Measurements from ENCODE around the gene EFNA5. TPM values are rescaled to one million over a fixed set of nuclear protein-coding genes. Genes with fewer than 3 reads are reported as not detected.

The EFNA5 gene
- total and polyA plus RNA-seq, 10 of the 15 experiments (the other 5 are each of a cell fraction or from before 2014, with no cell fraction given): 0.19 to 12.6 (median 3.9) TPM

- TF ChIP-seq CBFB (IDR thresholded peaks at IDR 0.05; ENCODE audit: low read depth): peak; percentile 89
- TF ChIP-seq, protein P1, sequence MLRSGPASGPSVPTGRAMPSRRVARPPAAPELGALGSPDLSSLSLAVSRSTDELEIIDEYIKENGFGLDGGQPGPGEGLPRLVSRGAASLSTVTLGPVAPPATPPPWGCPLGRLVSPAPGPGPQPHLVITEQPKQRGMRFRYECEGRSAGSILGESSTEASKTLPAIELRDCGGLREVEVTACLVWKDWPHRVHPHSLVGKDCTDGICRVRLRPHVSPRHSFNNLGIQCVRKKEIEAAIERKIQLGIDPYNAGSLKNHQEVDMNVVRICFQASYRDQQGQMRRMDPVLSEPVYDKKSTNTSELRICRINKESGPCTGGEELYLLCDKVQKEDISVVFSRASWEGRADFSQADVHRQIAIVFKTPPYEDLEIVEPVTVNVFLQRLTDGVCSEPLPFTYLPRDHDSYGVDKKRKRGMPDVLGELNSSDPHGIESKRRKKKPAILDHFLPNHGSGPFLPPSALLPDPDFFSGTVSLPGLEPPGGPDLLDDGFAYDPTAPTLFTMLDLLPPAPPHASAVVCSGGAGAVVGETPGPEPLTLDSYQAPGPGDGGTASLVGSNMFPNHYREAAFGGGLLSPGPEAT (IDR thresholded peaks at IDR 0.05; ENCODE audit: low read depth): peak; percentile 87
- TF ChIP-seq SMAD1 (IDR thresholded peaks at IDR 0.05; ENCODE audit: low read depth, partially characterized antibody): no peak
- TF ChIP-seq BHLHE40 (IDR thresholded peaks at IDR 0.05; ENCODE audit: borderline replicate concordance in 1 of 2, low read depth in 2 of 2, low read length in 1 of 2): peak; percentile 73 to 78
- peak; percentile 79 for TF ChIP-seq ZNF24 (IDR thresholded peaks at IDR 0.05)
- no peak for TF ChIP-seq WRNIP1 (IDR thresholded peaks at IDR 0.05; ENCODE audit: borderline replicate concordance, low read depth, low read length)
- no peak for TF ChIP-seq GABPA (IDR thresholded peaks at IDR 0.05; ENCODE audit: low read depth)
Observed at GRCh38 chr5:107389130-107389774, 281.5 kb downstream of the EFNA5 start (continued).

- in situ Hi-C loops (cut with MboI) (no loop called here), intact Hi-C loops (cut with micrococcal nuclease; ENCODE audit: unreplicated experiment) (loop anchor here (1.0 to 10.0 kb wide), 5 partner anchors 23 to 426 kb away; no protein-coding TSS in a partner anchor)
- Histone ChIP-seq H3K9me3 (replicated peaks; ENCODE audit: control insufficient read depth, insufficient read depth, low read length) (no peaks in the 10 kb centered on the region; the same call in 2 of the 3 replicates), H3K79me2 (ENCODE audit: control insufficient read depth, insufficient read depth, low read length) (no peaks in the 10 kb centered on the region), H3K9ac (ENCODE audit: control insufficient read depth, insufficient read depth, low read length) (peak overlapping the region; percentile 18), H4K20me1 (ENCODE audit: control insufficient read depth, insufficient read depth) (no peaks in the 10 kb centered on the region), H3K4me1 (ENCODE audit: control insufficient read depth, insufficient read depth, low read length) (peaks cover 22% of the 10 kb centered on the region), H3K27me3 (replicated peaks in 1 of 2; ENCODE audit: control insufficient read depth in 2 of 2, insufficient read depth in 2 of 2, low read length in 1 of 2) (no peaks in the 10 kb centered on the region), H3K36me3 (ENCODE audit: control insufficient read depth in 2 of 2, insufficient read depth in 2 of 2, low read length in 1 of 2) (no peaks in the 10 kb centered on the region), H2AFZ (ENCODE audit: control insufficient read depth, low read depth, low read length) (no peak overlapping the region; the same call in 1 of the 2 replicates), H3K27ac (ENCODE audit: control insufficient read depth, insufficient read depth) (peak overlapping the region; percentile 69), H3K4me2 (ENCODE audit: control insufficient read depth, insufficient read depth) (peak overlapping the region; percentile 95), H3K4me3 (peak overlapping the region; percentile 43)
- 28% methylated on average over 8 of the region's 8 CpGs for WGBS (ENCODE audit: insufficient coverage, insufficient replicate concordance, low lambda C conversion rate, missing lambda C conversion rate)
- ATAC-seq: peak; percentile 81
- peak; percentile 57 for DNase-seq (ENCODE audit: low read depth, low spot score)
- RAD21 ChIA-PET (ENCODE audit: unreplicated experiment): interaction anchor here (0.6 to 6.3 kb wide), 16 partner anchors 8 to 184 kb away, joined by 3 to 44 read pairs (median 4); no protein-coding TSS in a partner anchor
- CTCF ChIA-PET: interaction anchor here (0.8 to 5.5 kb wide), 10 partner anchors 8 to 184 kb away, joined by 3 to 33 read pairs (median 4); no protein-coding TSS in a partner anchor
- POLR2A ChIA-PET: interaction anchor here (0.8 to 1.3 kb wide), 5 partner anchors 23 to 179 kb away, joined by 3 to 4 read pairs (median 3); no protein-coding TSS in a partner anchor
- SMC1A ChIA-PET (ENCODE audit: uncharacterized antibody, unreplicated experiment): interaction anchor here (0.7 to 5.8 kb wide), 17 partner anchors 8 to 183 kb away, joined by 3 to 50 read pairs (median 4); no protein-coding TSS in a partner anchor
- no peak for FAIRE-seq
- no TSS peak for BruUV-seq (replicated peaks)
- TF ChIP-seq ZBTB40 (IDR thresholded peaks at IDR 0.05; ENCODE audit: borderline replicate concordance): peak; percentile 37; the same call in 1 of the 2 replicates
- 0 out of 2 replicates have a peak, but pooled peaks have one; percentile 60 for TF ChIP-seq MEF2A (IDR thresholded peaks at IDR 0.05; ENCODE audit: insufficient read depth, low read depth, low read length)
- no peak for TF ChIP-seq CHD2 (IDR thresholded peaks at IDR 0.05; ENCODE audit: borderline replicate concordance, low read depth, low read length)
- peak; percentile 85; the same call in 1 of the 2 replicates for TF ChIP-seq FOXM1 (IDR thresholded peaks at IDR 0.05; ENCODE audit: low read depth, low read length)
- TF ChIP-seq ZNF217 (IDR thresholded peaks at IDR 0.05): peak; percentile 75; the same call in 1 of the 2 replicates
- TF ChIP-seq HDGF (IDR thresholded peaks at IDR 0.05): no peak
- peak; percentile 40; the same call in 1 of the 2 replicates for TF ChIP-seq EED (IDR thresholded peaks at IDR 0.05; ENCODE audit: low read depth)
Observed at GRCh38 chr5:107388141-107388861, 282.4 kb downstream of the EFNA5 start.
